Natural killer cell (primary cell): Measurements from ENCODE around the gene TUBA4A. TPM values are rescaled to one million over a fixed set of nuclear protein-coding genes. Genes with fewer than 3 reads are reported as not detected.
A peak's percentile ranks its signal among the peaks of the same experiment; 100 is the strongest.

ENCODE experiments used
- ATAC-seq, 3 donors: fragments of 150-1000 bp in 2 of 3; fragments of 200-7000 bp in 1 of 3; cut with Tn5 transposase; 1 replicate in 1 of 3; 2 replicates in 2 of 3; pipeline ENCODE4 v1.10.0; 2021; ENCODE audit warnings: mild to moderate bottlenecking in 2 of 3, moderate library complexity in 2 of 3
- DNase-seq, 2 donors: peaks; one replicate each; pipeline versions ENCODE4 v3.0.0 to v3.0.0-alpha.2; 2013 to 2021; ENCODE audit warnings: mixed read lengths in 1 of 2
- H3K27ac ChIP-seq: one replicate; pipeline ENCODE4 v1.5.1; 2013; ENCODE audit warnings: mild to moderate bottlenecking, low read length
- H3K27me3 ChIP-seq: one replicate; pipeline ENCODE4 v1.6.1; 2013; ENCODE audit warnings: low read length; ENCODE audit not compliant: control insufficient read depth, insufficient read depth
- H3K36me3 ChIP-seq: one replicate; pipeline ENCODE4 v1.6.1; 2013; ENCODE audit warnings: low read length; ENCODE audit not compliant: control insufficient read depth, insufficient read depth
- H3K4me1 ChIP-seq: one replicate; pipeline ENCODE4 v1.6.1; 2013; ENCODE audit warnings: low read length; ENCODE audit not compliant: control insufficient read depth, insufficient read depth
- H3K4me3 ChIP-seq: one replicate; pipeline ENCODE4 v1.5.1; 2013; ENCODE audit warnings: low read length
- H3K9me3 ChIP-seq: one replicate; pipeline ENCODE4 v1.6.1; 2013; ENCODE audit warnings: low read length; ENCODE audit not compliant: control insufficient read depth, insufficient read depth
- H3K27ac Mint-ChIP-seq, 2 donors: one replicate each; pipeline ENCODE4 v1.8.0; 2022; ENCODE audit warnings: mild to moderate bottlenecking in 2 of 2, mixed read lengths in 2 of 2, moderate library complexity in 1 of 2
- H3K27me3 Mint-ChIP-seq, 2 donors: one replicate each; pipeline ENCODE4 v1.8.0; 2022; ENCODE audit warnings: low read depth in 2 of 2, mixed read lengths in 2 of 2
- H3K36me3 Mint-ChIP-seq: one replicate; pipeline ENCODE4 v1.8.0; 2022; ENCODE audit warnings: mixed read lengths
- H3K4me1 Mint-ChIP-seq, 2 donors: one replicate each; pipeline ENCODE4 v1.8.0; 2022; ENCODE audit warnings: mixed read lengths in 2 of 2
- H3K4me3 Mint-ChIP-seq: one replicate; pipeline ENCODE4 v1.8.0; 2022; ENCODE audit warnings: mild to moderate bottlenecking, moderate library complexity, mixed read lengths
- H3K9me3 Mint-ChIP-seq, 2 donors: one replicate each; pipeline ENCODE4 v1.8.0; 2022; ENCODE audit warnings: mixed read lengths in 2 of 2
- CTCF ChIP-seq: fragments of 200-600 bp; IDR thresholded peaks from one replicate; pipeline ENCODE4 v1.8.0; 2022; ENCODE audit warnings: antibody characterized with exemption
- WGBS: methylation state at CpG from one replicate; pipeline ENCODE4 v1.1.7; 2013; ENCODE audit warnings: missing lambda C conversion rate; ENCODE audit not compliant: insufficient coverage; 5-methylcytosine and 5-hydroxymethylcytosine counted together
- intact Hi-C: fragments of 100-400 bp; cut with micrococcal nuclease; formaldehyde crosslinking; loops from one replicate; pipeline ENCODE4 v1.14.2; 2022
- total RNA-seq, 4 donors: library from RNA; stranded (reverse); fragments of 120-200 nt in 1 of 4; gene quantifications; one replicate each; pipeline versions ENCODE4 v1.2.3 to v1.2.4, GENCODE V29; 2013 to 2022

TUBA4A gene
- total RNA-seq, 3 donors from 2014 or later (not counting 1 experiment from before 2014, with no cell fraction given), result 145 to 188 (median 146) TPM

- H3K9me3 Mint-ChIP-seq, result no peaks in the 10 kb centered on the region
- H3K27me3 Mint-ChIP-seq, result no peaks in the 10 kb centered on the region
- Histone ChIP-seq H3K27me3 (no peaks in the 10 kb centered on the region), H3K4me1 (peaks cover 78% of the 10 kb centered on the region), H3K27ac (peak overlapping the region; percentile 97), H3K4me3 (peak overlapping the region; percentile 14), H3K36me3 (peaks cover 40% of the 10 kb centered on the region), H3K9me3 (no peaks in the 10 kb centered on the region)
- intact Hi-C loops, result no loop called here
- no peak for ATAC-seq
- H3K36me3 Mint-ChIP-seq, result no peaks in the 10 kb centered on the region
- H3K4me1 Mint-ChIP-seq, result peaks cover 54 to 84% of the 10 kb centered on the region in 2 donors
- H3K4me3 Mint-ChIP-seq, result peak overlapping the region; percentile 61
- no peak for TF ChIP-seq CTCF
- WGBS, result 11% methylated on average over 7 of the region's 7 CpGs
- DNase-seq, result peak in 1 of 2 donors; percentile 73
- H3K27ac Mint-ChIP-seq, result peak overlapping the region; percentile 86 to 98
These were observed 4.3 kb downstream of the TUBA4A start for GRCh38 chr2:219249203-219249980.

- H3K4me3 Mint-ChIP-seq, result peak overlapping the region; percentile 61
- intact Hi-C loops, result no loop called here
These were observed 4.9 kb downstream of the TUBA4A start for GRCh38 chr2:219248845-219249202.

GRCh38 chr2:219247678-219248642, 5.8 kb downstream of the TUBA4A start:
- Mint-ChIP-seq H3K27me3 (no peaks in the 10 kb centered on the region), H3K27ac (peak overlapping the region; percentile 86 to 98), H3K4me3 (peak overlapping the region; percentile 94), H3K4me1 (peaks cover 54 to 83% of the 10 kb centered on the region in 2 donors), H3K36me3 (no peaks in the 10 kb centered on the region), H3K9me3 (no peaks in the 10 kb centered on the region)
- no peak for TF ChIP-seq CTCF
- H3K9me3 ChIP-seq, result no peaks in the 10 kb centered on the region
- DNase-seq (peak in 1 of 2 donors; percentile 89), ATAC-seq (peak; percentile 31 to 71 (median 35))
- H3K36me3 ChIP-seq, result peaks cover 40% of the 10 kb centered on the region
- H3K4me1 ChIP-seq, result peaks cover 78% of the 10 kb centered on the region
- intact Hi-C loops, result no loop called here
- 52% methylated on average over 15 of the region's 17 CpGs for WGBS
- peak overlapping the region; percentile 97 for H3K27ac ChIP-seq
- H3K27me3 ChIP-seq, result no peaks in the 10 kb centered on the region
- no peak overlapping the region for H3K4me3 ChIP-seq

More at GRCh38 chr2:219248845-219249202, 4.9 kb downstream of the TUBA4A start:
- DNase-seq (no peak), ATAC-seq (no peak)
- Mint-ChIP-seq H3K27me3 (no peaks in the 10 kb centered on the region), H3K36me3 (no peaks in the 10 kb centered on the region), H3K27ac (peak overlapping the region; percentile 86 to 98), H3K9me3 (no peaks in the 10 kb centered on the region), H3K4me1 (peaks cover 54 to 84% of the 10 kb centered on the region in 2 donors)
- Histone ChIP-seq H3K27ac (peak overlapping the region; percentile 97), H3K4me3 (peak overlapping the region; percentile 14), H3K27me3 (no peaks in the 10 kb centered on the region), H3K4me1 (peaks cover 78% of the 10 kb centered on the region), H3K36me3 (peaks cover 40% of the 10 kb centered on the region), H3K9me3 (no peaks in the 10 kb centered on the region)
- 83% methylated on average over 2 of the region's 2 CpGs for WGBS
- TF ChIP-seq CTCF, result no peak
